Caco-2 (cell line): ENCODE results near the gene GTF2IRD2. TPM values are rescaled to one million over a fixed set of nuclear protein-coding genes. Genes with fewer than 3 reads are reported as not detected.
"Not testable (repeated sequence)": the region's sequence is repeated elsewhere in the genome, so short reads cannot be mapped to it uniquely, and the experiment has no call there.

Experiments
- BruUV-seq: library from RNA; stranded (reverse); fragments of 400-500 nt; replicated peaks from 2 replicates; lab custom pipeline; 2021; lab: Mats Ljungman, UMichigan
- CTCF ChIA-PET: fragments of 300-600 bp; sonication (Branson Sonifier 250); formaldehyde crosslinking; loops from one replicate; lab custom pipeline; 2022; ENCODE audit warnings: antibody characterized with exemption; lab: Charles Lee
- POLR2A ChIA-PET: fragments of 300-600 bp; sonication (Branson Sonifier 250); formaldehyde crosslinking; loops from one replicate; lab custom pipeline; 2022; ENCODE audit warnings: antibody characterized with exemption; lab: Charles Lee
- DNase-seq, 2 experiments: peaks; one replicate each; pipeline versions ENCODE4 v3.0.0 to v3.0.0-alpha.2; 2020 to 2022
- H3K27me3 ChIP-seq: replicated peaks from 2 replicates; pipeline ENCODE4 v1.6.0; 2011; ENCODE audit warnings: low read length; ENCODE audit not compliant: control insufficient read depth, insufficient read depth
- H3K36me3 ChIP-seq: 2 replicates; pipeline ENCODE4 v1.5.1; 2011; ENCODE audit warnings: low read length; ENCODE audit not compliant: control insufficient read depth, insufficient read depth
- H3K4me1 ChIP-seq: fragments of 250-450 bp; sonication (Bioruptor Pico); 2 replicates; pipeline ENCODE4 v1.5.1; 2020; ENCODE audit warnings: mild to moderate bottlenecking
- H3K4me3 ChIP-seq: 2 replicates; pipeline ENCODE4 v1.5.1; 2011; ENCODE audit warnings: low read depth, mild to moderate bottlenecking, control low read depth, low read length
- H3K9me3 ChIP-seq: fragments of 250-450 bp; sonication (Bioruptor Pico); 2 replicates; pipeline ENCODE4 v1.5.1; 2020; ENCODE audit warnings: mild to moderate bottlenecking, moderate library complexity
- H3K27ac Mint-ChIP-seq: one replicate; pipeline ENCODE4 v1.8.0; 2022; ENCODE audit warnings: mixed read lengths; ENCODE audit not compliant: unreplicated experiment
- H3K27me3 Mint-ChIP-seq: one replicate; pipeline ENCODE4 v1.8.0; 2022; ENCODE audit warnings: mixed read lengths; ENCODE audit not compliant: insufficient read depth, unreplicated experiment
- H3K36me3 Mint-ChIP-seq: one replicate; pipeline ENCODE4 v1.8.0; 2022; ENCODE audit warnings: mild to moderate bottlenecking, mixed read lengths; ENCODE audit not compliant: insufficient read depth, unreplicated experiment
- H3K4me1 Mint-ChIP-seq: one replicate; pipeline ENCODE4 v1.8.0; 2022; ENCODE audit warnings: low read depth, mixed read lengths; ENCODE audit not compliant: unreplicated experiment
- H3K4me3 Mint-ChIP-seq: one replicate; pipeline ENCODE4 v1.8.0; 2022; ENCODE audit warnings: mild to moderate bottlenecking, moderate library complexity, mixed read lengths; ENCODE audit not compliant: unreplicated experiment
- H3K9me3 Mint-ChIP-seq: one replicate; pipeline ENCODE4 v1.8.0; 2022; ENCODE audit warnings: mixed read lengths; ENCODE audit not compliant: unreplicated experiment
- intact Hi-C: fragments of 100-400 bp; cut with micrococcal nuclease; formaldehyde crosslinking; loops from one replicate; pipeline ENCODE4 v1.10.0; 2022; ENCODE audit not compliant: unreplicated experiment
- total RNA-seq: library from RNA; stranded (reverse); gene quantifications from 2 replicates; pipeline ENCODE4 v1.2.3, GENCODE V29; 2022

Gene GTF2IRD2
- total RNA-seq, 1 experiment from 2014 or later = 11.2 TPM

DNA sequence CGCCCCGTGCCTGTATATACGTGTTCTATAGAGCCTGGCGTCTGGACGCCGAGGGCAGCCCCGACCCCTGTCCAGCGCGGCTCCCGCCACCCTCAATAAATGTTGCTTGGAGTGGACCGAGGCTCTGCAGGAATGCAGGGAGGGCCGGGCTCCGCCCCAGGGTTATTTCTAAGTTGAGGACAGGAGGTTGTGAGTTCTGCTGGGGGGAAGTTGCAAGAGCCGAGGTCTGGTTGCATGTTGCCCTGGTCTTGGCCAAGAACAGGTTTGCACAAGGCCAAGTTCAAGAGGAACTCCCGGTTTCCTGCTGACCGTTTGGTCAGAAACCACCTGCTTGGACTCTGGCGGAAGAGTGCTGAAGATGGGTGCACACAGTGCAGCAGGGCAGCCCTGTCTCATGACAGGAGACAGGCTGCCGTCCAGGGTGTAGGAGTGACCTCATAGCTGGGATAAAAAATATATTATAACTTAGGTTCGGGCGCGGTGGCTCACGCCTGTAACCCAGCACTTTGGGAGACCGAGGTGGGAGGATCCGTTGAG, 62.1 kb downstream of the GTF2IRD2 start:
- H3K27me3 Mint-ChIP-seq, H3K27me3 ChIP-seq, H3K4me3 ChIP-seq, H3K4me3 Mint-ChIP-seq, POLR2A ChIA-PET, H3K36me3 ChIP-seq, CTCF ChIA-PET, H3K27ac Mint-ChIP-seq, H3K9me3 ChIP-seq, intact Hi-C loops, H3K4me1 ChIP-seq, H3K36me3 Mint-ChIP-seq, H3K4me1 Mint-ChIP-seq, DNase-seq, H3K9me3 Mint-ChIP-seq, BruUV-seq: not testable (repeated sequence)

DNA sequence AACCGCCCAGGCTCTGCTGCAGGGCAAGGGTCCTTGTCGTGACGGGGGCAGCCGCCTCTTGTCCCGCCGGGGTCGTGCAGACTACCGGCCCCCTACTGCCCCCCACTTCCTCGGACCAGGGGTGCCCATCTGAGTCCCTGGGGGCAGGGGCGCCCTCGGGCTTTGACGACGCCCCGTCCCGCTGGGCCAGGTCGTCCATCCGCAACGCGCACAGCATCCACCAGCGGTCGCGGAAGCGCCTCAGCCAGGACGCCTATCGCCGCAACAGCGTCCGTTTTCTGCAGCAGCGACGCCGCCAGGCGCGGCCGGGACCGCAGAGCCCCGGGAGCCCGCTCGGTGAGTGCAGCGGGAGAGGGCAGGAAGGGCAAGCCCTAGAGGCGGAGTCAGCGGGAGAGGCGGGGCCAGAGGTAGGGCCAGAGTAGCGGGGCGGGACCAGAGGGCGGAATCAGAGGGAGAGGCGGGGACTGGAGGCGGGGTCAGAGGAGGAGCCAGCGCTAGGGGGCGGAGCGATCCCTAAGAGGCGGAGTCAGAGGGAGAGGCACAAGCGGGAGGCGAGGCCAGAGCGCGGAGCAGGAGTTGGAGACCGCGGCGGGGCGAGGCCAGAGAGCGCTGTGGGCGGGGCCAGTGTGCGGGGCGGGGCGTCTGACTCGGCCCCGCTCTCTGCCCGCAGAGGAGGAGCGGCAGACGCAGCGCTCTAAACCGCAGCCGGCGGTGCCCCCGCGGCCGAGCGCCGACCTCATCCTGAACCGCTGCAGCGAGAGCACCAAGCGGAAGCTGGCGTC, 62.8 kb downstream of the GTF2IRD2 start:
- H3K4me3 Mint-ChIP-seq = peak overlapping the region; percentile 52
- POLR2A ChIA-PET, H3K27ac Mint-ChIP-seq: not testable (repeated sequence)

DNA sequence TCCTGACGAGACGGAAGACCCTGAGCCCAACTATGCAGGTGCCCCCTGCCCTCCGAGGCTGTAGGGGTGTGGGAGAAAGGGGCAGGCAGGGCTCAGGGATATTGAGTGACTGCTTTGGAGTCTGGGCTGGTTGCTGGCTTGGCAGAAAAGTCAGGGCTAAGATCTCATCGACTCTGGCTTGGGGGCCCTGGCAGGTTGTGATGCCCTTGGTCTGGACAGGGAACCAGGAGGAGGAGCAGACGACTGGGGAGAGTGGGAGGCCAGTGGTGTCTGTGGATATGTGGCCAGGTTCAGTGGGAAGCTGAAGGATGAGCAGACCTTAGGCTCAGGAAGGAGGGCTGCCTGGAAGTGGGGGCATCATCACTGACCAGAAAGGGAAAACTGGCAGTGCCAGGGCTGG, 67.8 kb downstream of the GTF2IRD2 start:
- BruUV-seq, H3K36me3 Mint-ChIP-seq, H3K4me3 Mint-ChIP-seq, H3K9me3 Mint-ChIP-seq, H3K4me3 ChIP-seq, H3K9me3 ChIP-seq, DNase-seq, H3K36me3 ChIP-seq, H3K4me1 ChIP-seq, POLR2A ChIA-PET, H3K27ac Mint-ChIP-seq, H3K27me3 Mint-ChIP-seq, intact Hi-C loops, CTCF ChIA-PET, H3K27me3 ChIP-seq, H3K4me1 Mint-ChIP-seq: not testable (repeated sequence)

More for the DNA sequence above, 62.8 kb downstream of the GTF2IRD2 start:
- BruUV-seq, CTCF ChIA-PET, H3K27me3 Mint-ChIP-seq, H3K27me3 ChIP-seq, H3K4me1 ChIP-seq, H3K9me3 Mint-ChIP-seq, H3K36me3 ChIP-seq, H3K4me1 Mint-ChIP-seq, intact Hi-C loops, H3K36me3 Mint-ChIP-seq, H3K9me3 ChIP-seq: not testable (repeated sequence)
- peak overlapping the region; percentile 27 for H3K4me3 ChIP-seq
- DNase-seq = peak; percentile 97 to 98

DNA sequence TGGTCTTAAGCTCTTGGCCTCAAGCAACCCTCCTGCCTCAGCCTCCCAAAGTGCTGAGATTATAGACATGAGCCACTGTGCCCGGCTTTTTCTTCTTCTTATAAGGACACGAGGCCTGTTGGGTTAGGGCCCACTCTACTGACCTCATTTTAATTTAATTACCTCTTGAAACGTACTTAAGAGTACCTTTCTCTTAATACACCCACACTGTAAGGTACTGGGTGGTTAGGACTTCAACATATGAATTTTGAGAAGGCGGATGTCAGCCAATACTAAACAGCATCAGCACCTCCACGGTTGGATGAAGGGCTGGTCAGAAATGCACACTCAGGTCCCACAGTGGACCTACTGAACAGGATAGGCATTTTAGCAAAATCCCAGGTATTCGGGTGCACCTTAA, 69.7 kb downstream of the GTF2IRD2 start:
- BruUV-seq, H3K4me3 Mint-ChIP-seq, H3K27ac Mint-ChIP-seq, intact Hi-C loops, H3K9me3 Mint-ChIP-seq, H3K27me3 ChIP-seq, H3K9me3 ChIP-seq, H3K27me3 Mint-ChIP-seq, DNase-seq, H3K36me3 ChIP-seq, H3K4me1 ChIP-seq, CTCF ChIA-PET, H3K4me3 ChIP-seq, POLR2A ChIA-PET, H3K36me3 Mint-ChIP-seq, H3K4me1 Mint-ChIP-seq: not testable (repeated sequence)

DNA sequence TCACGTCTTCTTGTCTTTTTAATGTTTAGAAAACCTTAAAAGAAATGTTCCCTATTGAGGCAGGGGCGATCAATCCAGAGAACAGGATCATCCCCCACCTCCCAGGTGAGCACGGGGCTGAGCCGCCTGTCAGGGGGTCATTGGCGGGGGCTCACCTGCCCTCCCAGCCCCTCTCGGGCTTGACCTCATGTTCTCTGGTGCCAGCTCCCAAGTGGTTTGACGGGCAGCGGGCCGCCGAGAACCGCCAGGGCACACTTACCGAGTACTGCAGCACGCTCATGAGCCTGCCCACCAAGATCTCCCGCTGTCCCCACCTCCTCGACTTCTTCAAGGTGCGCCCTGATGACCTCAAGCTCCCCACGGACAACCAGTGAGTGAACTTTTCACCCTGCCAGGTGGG, 72.4 kb downstream of the GTF2IRD2 start:
- H3K4me3 Mint-ChIP-seq, H3K9me3 Mint-ChIP-seq, intact Hi-C loops, H3K9me3 ChIP-seq, H3K27me3 ChIP-seq, POLR2A ChIA-PET, H3K27me3 Mint-ChIP-seq, DNase-seq, BruUV-seq, H3K36me3 ChIP-seq, H3K4me1 Mint-ChIP-seq, H3K27ac Mint-ChIP-seq, H3K36me3 Mint-ChIP-seq, H3K4me1 ChIP-seq, H3K4me3 ChIP-seq: not testable (repeated sequence)
- CTCF ChIA-PET = interaction anchor here (0.6 kb wide), 1 partner anchor 125 kb away, joined by 3 read pairs; no protein-coding TSS in a partner anchor

DNA sequence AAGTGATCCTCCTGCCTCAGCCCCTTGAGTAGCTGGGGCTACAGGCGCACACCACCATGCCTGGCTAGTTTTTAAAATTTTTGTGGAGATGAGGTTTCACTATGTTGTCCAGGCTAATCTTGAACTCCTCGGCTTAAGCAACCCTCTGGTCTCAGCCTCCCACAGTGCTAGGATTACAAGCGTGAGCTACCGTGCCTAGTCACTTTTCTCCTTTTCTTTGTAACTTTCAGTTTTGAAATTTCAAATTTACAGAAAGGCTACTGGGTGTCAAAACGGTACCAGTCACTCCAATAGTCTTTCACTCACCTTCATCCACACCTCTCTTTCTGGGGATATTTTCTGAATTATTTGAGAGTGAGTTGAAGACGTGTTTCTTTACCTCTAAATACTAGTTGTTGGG, 76.3 kb downstream of the GTF2IRD2 start:
- H3K4me1 Mint-ChIP-seq, H3K27ac Mint-ChIP-seq, H3K4me3 ChIP-seq, H3K27me3 Mint-ChIP-seq, H3K27me3 ChIP-seq, H3K9me3 Mint-ChIP-seq, CTCF ChIA-PET, H3K36me3 ChIP-seq, BruUV-seq, intact Hi-C loops, POLR2A ChIA-PET, H3K4me3 Mint-ChIP-seq, H3K9me3 ChIP-seq, H3K4me1 ChIP-seq, H3K36me3 Mint-ChIP-seq, DNase-seq: not testable (repeated sequence)
